OCI-LY7 (cell line): ENCODE measurements around the gene ARHGAP4.

ENCODE experiments used
- EZH2phosphoT487 ChIP-seq: fragments of 200-600 bp; sonication (generic); IDR thresholded peaks from 2 replicates; pipeline ENCODE4 v1.6.1; 2018; ENCODE audit warnings: low read depth, borderline replicate concordance, mild to moderate bottlenecking, mixed run types, antibody characterized with exemption, low read length, moderate library complexity, mixed read lengths
- TF ChIP-seq, protein P1 (sequence below): fragments of 200-600 bp; sonication (generic); conservative IDR thresholded peaks from 2 replicates; pipeline ENCODE4 v1.5.1; 2014; ENCODE audit warnings: mild to moderate bottlenecking, antibody characterized with exemption, low read length, moderate library complexity, mixed read lengths

- TF ChIP-seq, protein P1, sequence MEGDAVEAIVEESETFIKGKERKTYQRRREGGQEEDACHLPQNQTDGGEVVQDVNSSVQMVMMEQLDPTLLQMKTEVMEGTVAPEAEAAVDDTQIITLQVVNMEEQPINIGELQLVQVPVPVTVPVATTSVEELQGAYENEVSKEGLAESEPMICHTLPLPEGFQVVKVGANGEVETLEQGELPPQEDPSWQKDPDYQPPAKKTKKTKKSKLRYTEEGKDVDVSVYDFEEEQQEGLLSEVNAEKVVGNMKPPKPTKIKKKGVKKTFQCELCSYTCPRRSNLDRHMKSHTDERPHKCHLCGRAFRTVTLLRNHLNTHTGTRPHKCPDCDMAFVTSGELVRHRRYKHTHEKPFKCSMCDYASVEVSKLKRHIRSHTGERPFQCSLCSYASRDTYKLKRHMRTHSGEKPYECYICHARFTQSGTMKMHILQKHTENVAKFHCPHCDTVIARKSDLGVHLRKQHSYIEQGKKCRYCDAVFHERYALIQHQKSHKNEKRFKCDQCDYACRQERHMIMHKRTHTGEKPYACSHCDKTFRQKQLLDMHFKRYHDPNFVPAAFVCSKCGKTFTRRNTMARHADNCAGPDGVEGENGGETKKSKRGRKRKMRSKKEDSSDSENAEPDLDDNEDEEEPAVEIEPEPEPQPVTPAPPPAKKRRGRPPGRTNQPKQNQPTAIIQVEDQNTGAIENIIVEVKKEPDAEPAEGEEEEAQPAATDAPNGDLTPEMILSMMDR: no peak
- TF ChIP-seq EZH2phosphoT487: no peak
Measured at GRCh38 chrX:153885968-153886903, 39.8 kb downstream of the ARHGAP4 start, which contains the start of gene L1CAM.
